Activated CD4-positive, alpha-beta T cell treated with anti-CD3 and anti-CD28 coated beads for 1 hour (primary cell): ENCODE data around the gene SRGAP1.
"Not testable (repeated sequence)": the region's sequence is repeated elsewhere in the genome, so short reads cannot be mapped to it uniquely, and the experiment has no call there.

Source experiments
- DNase-seq: peaks from one replicate; pipeline ENCODE4 v3.0.0-alpha.2; 2020

SRGAP1 gene

DNA sequence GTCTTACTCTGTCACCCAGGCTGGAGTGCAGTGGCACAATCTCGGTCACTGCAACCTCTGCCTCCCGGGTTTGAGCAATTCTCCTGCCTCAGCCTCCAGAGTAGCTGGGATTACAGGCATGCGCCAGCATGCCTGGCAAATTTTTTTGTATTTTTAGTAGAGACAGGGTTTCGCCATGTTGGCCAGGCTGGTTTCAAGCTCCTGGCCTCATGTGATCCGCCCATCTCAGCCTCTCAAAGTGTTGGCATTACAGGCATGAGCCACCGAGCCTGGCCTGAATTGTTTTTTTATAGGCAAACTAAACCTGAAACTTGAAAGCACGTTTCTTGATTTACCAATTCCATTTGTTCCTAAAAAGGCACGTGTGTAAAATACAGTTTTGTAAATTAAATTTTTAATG is 173.6 kb downstream of the SRGAP1 start:
- not testable (repeated sequence) for DNase-seq

DNA sequence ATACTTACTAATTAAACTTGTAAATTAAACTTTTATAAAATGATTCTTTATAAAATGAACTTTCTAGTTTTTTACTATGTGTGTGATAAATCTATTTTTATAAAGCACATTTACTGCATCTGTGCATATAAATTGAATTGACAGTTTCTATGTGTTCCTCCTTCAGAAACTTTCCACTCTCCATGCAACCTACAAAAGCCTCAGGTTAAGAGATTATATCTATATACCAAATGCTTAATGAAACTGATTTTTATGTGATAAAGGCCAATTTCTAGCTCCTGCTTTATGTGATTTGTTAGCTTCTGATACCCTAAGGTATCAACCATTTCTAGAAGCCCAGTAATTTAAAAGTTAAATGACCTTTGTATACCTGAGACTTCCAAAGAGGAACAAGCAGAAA is 174.0 kb downstream of the SRGAP1 start:
- no peak for DNase-seq

DNA sequence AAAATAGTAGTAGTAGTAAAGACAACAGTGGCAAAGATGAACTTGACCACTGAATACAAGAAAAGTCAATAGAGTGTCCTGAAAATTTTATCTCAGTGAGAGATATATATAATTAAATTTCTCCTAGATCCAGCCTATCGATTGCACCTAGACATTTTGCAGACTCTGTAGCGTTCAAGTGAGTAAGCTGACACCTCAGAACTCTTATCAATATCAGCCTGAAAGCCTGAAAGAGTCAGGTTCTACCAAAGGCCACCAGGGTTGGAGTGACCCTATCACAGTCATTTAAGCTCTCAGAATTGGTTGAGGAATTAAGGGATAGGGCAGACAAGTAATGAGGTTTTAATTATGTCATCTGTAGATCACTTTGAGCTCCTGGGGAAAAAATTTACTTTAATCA is 174.6 kb downstream of the SRGAP1 start:
- DNase-seq = no peak

DNA sequence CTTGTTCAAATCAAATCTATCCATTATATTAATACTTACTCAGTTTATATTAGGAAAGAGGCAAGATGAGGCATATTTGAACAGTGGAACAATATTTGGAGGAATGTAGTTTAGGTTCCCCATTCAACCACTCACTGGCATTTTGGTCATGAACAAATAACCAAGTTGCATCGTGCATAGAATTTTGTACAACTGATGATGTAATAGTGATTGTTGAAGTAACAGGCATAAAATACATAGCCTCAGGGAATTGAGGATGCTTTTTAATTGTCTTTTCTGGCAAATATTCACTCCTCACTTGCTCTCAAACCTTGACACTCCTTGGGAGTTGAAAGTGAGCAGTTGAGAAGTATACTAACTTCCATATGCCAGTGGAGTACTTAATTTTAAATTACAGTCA is 175.2 kb downstream of the SRGAP1 start:
- no peak for DNase-seq

DNA sequence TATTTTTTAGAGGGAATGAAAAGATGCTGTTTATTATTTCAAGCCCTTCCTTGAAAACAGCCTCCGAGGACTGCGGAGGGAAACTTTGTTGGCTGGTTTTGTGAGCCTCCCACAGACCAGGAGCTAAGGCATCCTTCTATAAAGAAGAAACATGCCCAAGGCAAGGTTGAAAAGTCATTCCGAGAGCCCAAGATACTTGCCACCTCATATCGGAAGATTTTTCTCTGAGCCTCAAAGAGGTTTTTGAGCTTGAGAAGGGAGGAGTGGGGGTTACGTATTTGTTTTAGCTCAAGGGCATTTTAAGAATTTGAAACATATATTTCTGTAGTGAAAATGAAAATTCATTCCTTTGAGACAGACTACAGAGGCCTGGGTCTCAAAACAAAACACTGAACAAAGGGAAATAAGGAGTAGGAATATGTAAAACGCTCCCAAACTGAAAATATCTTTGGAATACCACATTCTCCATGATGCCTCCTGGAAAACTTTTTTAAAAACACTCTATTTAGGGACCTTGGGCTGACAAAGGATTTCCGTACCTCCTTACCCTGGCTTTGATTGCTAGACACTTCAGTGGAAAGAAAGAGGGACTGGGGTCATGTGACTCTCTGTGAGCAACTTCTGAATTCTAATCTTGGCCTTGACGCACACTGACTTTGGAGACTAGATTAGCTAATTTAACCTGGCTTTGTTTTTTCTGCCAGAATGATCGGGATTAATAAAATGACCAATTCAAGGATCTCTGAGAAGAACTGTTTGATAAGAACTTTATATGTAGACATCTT is 180.9 kb downstream of the SRGAP1 start:
- no peak for DNase-seq

DNA sequence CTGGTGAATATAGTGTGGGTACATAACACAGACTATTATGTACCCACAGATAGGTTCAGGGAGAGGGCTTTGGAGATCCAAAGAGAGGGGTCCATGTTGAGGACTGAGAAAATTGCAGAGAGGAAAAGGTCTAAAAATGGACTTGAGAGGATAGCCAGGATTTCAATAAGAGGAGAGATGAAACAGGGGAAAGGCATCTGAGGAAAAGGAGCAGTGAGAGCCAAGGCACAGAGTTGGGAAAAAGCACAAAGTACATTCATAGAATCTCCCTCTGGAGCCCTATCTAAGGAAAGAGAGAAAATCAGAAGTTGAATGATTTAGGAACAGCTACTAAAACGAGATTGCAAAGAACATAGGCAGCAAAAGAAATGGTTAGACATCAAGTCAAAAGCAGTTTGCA is 182.8 kb downstream of the SRGAP1 start:
- no peak for DNase-seq

DNA sequence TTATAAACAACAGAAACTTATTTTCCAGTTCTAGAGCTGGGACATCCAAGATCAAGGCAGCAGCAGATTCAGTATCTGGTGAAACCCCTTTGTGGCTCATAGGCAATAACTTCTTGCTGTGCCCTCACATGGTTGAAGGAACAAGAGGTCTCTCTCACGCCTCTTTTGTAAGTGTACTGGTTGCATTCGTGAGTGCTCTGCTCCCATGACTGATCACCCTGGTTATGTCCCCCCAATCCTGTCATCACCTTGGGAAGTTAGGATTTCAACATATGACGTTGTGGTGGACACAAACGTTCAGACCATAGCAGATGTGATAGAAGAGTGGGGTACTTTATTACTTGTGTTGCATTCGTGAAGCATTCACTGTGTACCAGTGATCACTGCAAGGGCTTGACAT is 184.0 kb downstream of the SRGAP1 start:
- DNase-seq = no peak

DNA sequence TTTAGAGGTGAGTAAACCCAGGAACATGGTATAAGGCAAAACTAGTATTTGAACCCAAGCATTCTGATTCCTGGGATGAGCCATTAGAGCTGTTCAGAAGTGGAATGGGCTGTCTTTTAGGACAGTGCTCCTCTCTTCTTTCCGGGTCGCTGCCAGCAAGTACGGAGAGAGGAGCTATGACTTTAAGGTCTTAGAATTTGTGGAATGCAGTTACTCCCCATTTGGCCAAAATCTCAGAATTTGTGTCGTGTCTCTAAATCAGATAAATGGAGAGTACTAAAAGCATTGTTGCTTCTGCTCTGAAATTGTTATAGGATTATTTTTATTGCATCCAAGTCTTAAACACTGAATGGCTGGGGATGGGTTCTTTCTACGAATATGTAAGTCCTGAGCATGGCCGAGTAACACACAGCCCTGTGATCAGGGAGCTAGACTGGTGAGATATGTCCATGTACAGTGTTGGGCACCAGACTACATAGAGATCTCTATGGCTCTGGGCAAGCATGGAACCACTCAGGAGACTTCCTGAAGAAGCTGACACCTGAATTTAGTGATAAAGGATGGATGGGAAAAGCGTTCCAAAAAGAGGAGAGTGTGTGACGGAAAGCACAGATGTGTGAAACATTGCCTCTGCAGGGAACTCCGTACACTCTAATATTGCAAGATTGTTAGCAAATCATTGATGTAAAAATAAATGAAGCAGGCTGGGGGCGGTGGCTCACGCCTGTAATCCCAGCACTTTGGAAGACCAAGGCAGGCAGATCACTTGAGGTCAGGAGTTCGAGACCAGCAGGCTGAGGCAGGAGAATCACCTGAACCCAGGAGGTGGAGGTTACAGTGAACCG is 184.7 kb downstream of the SRGAP1 start:
- no peak for DNase-seq

DNA sequence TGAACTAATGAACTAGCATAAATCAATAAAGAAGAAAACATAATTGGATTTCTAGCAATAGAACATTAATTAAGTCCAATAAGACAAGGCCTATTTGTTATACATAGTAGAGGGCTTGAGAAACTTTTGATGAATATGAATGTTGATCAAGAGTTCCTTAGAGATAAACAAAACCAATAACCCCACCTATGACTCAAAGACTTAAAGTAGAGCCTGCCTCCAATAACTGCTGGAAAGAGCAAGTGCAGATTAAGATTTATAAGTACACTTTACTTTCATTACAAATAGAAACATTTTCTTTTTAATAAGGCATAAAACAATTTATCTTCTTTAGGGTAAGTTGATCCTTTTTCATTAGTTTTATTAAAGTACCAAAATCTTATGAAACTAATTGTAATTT is 185.7 kb downstream of the SRGAP1 start:
- DNase-seq = no peak

DNA sequence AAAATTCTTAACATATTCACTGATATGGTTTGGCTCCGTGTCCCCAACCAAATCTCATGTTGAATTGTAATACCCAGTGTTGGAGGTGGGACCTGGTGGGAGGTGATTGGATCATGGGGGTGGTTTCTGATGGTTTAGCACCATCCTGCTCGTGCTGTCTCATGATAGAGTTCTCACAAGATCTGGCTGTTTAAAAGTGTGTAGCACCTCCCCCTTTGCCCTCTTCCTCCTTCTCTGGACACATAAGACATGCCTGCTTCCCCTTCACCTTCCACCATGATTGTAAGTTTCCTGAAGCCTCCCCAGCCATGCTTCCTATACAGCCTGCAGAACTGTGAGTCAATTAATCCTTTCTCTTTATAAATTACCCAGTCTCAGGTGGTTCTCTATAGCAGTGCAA is 189.6 kb downstream of the SRGAP1 start:
- not testable (repeated sequence) for DNase-seq

DNA sequence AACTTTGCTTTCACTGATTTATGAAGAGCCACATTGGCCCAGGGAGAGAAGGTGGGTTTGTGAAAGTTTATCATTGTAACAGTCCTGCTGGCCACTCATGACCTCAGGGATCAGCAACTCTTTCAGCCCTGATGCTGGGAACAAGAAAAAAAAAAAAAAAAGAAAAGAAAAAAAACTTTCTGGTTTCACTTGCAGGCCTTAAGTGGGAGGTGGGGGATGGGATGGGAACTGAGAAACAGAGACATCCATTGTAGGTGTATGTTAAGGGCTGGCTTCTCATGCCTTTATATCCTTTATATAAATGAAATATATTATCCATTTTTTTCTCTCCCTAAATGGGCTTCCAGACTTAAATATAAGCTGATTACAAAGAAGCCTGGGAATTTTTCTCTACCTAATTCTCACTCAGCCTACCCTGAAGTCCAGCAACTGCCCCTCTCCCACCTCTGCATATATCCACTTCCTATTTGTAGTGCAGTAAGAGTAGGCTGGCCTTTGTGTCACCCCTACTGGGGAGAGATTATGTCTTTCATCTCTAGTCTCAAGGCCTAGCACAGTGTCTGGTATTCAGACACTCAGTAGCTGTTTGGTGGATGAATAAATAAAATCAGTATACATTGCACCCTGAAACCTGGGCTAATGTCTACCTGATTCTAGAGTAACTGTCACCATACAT is 190.5 kb downstream of the SRGAP1 start:
- no peak for DNase-seq

DNA sequence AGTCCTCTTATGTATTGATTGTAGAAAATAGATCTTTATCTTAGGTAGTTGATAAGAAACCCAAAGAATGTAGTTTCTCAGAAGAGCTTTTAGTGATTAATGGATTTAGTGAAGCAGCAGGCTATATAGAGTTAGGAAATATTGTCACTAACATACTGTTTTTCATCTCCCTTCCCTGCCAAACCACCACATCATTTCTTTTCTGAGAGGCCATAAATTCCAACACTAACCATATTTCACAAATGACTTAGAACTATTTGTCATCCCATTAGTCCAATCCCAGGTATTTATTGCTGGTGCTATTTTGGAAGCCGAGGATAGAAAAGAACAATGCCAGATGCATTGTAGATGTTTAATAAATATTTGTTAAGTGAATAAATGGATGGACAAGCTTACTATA is 191.9 kb downstream of the SRGAP1 start:
- DNase-seq = no peak

DNA sequence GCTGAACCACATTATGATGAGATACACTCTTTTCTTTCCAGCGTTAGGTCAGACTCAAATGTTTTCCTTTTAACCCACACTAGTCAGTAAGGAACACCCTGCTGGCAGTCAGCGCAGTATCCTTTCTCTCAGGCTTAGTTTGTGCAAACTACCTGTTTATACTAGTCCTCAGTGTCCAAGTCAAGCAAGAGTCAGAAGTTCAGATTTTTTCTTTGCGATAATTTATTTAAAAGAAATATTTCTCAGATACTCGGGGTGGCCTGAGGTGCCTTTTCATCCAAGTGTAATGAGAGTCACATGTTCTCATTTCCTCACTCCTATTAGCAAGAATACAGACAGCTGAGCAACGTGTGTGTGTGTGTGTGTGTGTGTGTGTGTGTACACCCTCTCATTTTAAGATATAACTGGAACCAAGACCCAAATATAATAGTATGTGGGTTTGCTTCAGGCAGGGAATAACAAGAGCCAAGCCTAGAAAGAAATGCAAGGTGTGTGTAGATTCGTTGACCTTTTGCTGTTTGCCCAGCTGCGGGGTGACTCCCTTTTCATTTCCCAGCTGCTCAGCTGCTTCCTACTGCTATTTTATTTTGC is 194.9 kb downstream of the SRGAP1 start:
- DNase-seq = no peak

DNA sequence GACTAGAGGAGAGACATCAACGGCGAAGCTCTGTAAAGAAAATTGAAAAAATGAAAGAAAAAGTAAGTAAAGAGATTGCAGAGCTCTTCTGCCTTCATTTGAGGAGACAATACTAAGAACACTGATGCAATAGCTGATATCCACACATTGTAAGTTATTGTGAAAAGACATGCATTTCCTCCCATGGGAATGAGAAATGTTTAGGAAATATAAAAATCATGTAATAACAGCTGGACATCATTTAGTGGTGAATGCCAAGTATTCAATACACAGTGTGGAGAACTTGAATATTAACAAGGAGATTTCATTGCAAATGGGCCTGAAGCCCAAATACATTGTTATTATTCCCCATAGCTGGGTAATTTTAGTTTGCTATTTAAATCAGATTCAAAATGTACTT is 198.4 kb downstream of the SRGAP1 start:
- no peak for DNase-seq

DNA sequence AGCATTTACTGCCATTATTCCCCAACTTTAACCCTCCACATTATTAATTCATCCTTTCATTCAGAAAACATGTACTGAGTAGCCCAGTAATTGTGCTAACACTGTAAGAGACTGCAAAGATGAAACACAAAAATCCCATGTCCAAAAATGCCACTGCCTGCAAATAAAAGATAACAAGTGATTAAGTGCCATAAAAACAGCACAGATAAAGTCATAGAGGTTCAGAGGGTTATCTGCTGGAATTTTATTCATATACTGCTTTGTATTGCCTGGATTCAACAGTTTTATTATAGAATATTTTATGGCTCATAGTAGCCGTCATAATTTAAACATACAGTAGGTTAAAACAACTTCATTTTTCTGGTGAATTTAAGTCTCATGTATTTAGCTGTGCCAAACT is 199.7 kb downstream of the SRGAP1 start:
- DNase-seq = no peak

DNA sequence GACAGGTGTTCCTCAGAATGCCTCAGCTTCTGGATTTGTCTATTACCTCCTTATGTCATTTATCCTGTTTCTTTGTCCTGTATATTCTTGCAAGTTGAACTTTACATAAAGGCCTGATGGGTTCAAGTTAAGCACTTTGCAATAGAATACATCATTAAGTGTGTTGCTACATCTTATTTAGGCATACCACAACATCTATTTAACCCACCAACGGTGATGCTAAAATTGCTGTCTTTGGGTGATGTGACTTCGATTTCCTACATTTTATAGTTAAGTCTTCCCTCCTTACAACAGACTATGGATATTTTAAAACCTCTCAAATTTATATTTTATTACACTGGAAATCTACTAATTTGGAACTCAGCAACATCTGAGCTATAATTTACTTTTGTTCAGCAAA is 206.6 kb downstream of the SRGAP1 start:
- no peak for DNase-seq

DNA sequence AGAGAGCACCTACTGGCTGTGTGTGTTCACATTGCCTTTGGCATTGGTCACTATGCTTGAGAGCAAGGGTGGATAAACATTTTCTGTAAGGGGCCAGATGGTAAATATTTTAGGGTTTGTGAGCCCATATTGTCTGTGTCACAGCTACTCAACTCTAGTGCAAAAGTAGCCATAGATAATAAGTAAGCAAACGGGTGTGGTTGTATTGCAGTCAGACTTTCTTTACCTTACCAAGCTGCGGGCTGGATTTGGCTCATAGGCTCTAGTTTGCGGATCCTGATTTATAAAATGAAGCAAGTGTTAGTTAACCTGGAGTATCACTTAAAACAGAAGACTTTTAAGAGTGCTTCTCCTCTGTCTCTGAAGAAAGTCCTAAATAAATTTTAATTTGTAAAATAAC is 208.6 kb downstream of the SRGAP1 start:
- no peak for DNase-seq

DNA sequence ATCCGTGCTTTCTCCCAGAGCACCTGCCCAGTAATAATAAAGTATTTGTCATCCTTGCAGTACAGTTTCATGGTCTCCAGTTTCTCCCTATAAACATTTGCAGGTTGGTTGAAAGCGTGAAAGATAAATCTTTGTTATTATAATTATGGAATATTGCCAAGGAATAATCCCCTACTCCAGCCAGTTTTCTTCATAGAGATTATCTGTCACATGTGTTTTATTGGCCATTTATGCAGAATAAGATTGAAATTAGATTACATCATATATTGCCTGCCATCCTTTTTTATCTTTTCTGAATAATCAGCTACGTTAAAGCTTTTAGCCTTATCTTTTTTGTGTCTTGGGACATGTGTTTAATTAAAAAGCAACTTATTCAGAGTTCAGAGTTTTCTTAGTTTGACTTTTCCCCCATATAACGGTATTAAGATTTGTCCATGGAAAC is 209.6 kb downstream of the SRGAP1 start:
- DNase-seq = no peak

DNA sequence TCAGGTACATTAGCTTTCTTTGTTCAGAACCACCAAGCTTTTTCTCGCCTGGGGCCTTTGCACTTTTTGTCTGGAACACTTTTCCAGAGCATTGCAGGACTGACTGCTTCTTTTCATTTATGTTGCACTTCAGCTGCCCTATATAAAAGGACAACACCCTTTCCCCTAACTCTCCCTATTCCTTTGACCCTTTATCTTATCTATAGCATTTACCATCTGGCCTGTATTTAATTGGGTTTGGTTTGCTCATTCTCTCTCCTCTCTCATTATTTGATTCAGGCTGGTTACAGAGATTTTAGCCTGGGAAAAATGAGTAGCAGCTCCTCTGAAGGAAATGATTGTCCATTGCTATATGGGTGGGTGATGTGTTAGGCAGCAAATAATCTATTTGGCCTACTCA is 212.2 kb downstream of the SRGAP1 start:
- no peak for DNase-seq

DNA sequence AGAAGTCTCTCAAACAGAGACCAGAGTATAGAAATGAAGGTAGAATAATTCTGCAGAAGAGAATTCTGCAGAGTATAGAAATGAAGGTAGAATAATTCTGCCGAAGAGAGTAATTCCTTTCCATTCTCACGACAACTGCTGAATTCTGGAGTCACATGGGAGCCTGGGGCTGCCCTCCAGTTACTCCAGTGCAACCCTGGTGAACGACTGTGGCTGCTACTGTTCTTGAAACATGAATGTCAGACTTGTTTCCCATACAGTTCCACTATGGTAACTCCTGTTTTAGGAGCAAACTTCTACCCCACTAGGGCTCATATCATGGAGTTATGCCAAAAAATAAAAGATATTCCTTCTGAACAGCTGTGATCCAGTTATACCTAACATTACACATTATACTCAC is 213.2 kb downstream of the SRGAP1 start:
- no peak for DNase-seq

DNA sequence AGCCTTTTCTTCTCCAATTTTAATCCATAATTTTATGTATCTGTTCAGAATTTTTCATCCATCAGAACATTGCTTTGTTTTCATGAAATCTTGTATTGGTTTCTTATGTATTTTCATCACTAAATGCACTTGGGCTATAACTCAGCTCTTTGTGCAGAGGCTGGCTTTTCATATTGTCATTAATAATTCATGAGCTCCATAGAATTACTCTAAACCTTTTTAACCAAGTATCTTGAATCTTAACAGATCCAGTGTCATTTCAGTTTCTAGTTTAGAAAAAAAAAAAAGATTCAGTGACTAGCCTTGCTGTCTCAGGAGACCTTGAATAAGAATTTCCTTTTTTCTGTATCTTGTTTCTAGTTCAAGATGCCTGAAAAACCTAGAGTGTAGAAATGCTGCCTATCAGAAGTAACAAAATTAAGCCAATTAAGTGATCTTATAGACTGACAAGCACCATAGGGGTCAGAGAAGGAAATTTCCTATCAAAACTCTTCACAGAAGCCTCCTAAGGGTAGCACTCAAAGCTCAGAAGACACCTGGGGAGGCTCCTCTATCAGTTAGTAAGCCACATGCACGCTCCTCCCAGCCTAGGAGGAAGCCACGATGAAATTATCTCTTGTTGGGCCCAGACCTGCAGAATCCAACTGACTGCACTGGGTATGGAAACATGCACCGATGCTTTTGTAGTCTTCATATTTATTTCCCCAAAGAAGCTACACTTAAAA is 214.2 kb downstream of the SRGAP1 start:
- no peak for DNase-seq

DNA sequence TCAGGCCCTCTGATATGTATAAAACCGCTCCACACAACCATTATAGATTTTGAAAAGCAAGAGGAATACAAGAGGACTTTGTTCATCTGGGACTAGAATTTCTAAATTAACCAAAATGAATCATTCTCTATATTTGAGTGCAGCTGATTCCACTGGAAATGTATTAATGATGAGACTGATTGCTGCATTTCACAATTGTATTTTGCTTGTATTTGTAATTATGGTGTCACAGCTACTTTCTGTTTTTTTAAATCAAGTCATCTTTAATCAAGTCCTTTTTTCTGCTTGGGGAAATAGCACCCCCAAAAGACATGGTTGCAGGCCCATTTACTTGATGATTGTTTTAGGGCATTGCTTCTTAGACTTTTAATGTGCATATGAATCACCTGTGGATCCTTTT is 215.2 kb downstream of the SRGAP1 start:
- no peak for DNase-seq
